HG02763 (cell line): ENCODE results near the gene UXT.
"Not testable (repeated sequence)": the region's sequence is repeated elsewhere in the genome, so short reads cannot be mapped to it uniquely, and the experiment has no call there.

ENCODE experiments used
- ATAC-seq: cut with Tn5 transposase; IDR thresholded peaks from one replicate; pipeline ENCODE4 v1.9.1; 2021; ENCODE audit warnings: mild to moderate bottlenecking, moderate library complexity; ENCODE audit not compliant: unreplicated experiment

UXT gene

GRCh38 chrX:47618923-47619485 is 40.0 kb downstream of the UXT start:
- ATAC-seq: no peak

- no peak for ATAC-seq
Observed at GRCh38 chrX:47614618-47615017, 44.4 kb downstream of the UXT start.

- ATAC-seq: no peak
Observed at GRCh38 chrX:47613082-47613481, 45.9 kb downstream of the UXT start.

DNA sequence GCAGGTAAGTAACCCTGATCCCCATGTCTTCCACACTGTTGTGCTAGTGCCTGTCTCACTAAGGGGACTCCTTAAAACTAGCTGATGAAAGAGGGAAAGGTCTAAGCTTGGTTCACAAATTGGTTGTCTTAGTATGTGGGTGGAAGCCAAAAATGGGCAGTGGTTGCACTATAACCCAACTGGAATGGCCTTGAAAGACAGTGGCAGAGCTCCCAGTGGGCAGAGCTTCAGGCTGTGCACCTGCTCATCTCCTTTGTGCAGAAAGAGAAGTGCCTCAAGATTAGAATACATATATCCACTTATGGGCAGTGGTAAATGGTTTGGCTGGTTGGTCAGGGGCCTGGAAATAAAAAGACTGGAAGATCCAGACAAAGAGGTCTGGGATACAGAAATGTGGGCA is 46.6 kb downstream of the UXT start:
- no peak for ATAC-seq

- ATAC-seq: no peak
Observed at GRCh38 chrX:47611926-47612325, 47.1 kb downstream of the UXT start.

- no peak for ATAC-seq
Observed at GRCh38 chrX:47611489-47611888, 47.5 kb downstream of the UXT start.

- ATAC-seq: no peak
Observed at GRCh38 chrX:47610511-47610910, 48.5 kb downstream of the UXT start.

GRCh38 chrX:47608130-47608810 is 50.7 kb downstream of the UXT start:
- no peak for ATAC-seq

DNA sequence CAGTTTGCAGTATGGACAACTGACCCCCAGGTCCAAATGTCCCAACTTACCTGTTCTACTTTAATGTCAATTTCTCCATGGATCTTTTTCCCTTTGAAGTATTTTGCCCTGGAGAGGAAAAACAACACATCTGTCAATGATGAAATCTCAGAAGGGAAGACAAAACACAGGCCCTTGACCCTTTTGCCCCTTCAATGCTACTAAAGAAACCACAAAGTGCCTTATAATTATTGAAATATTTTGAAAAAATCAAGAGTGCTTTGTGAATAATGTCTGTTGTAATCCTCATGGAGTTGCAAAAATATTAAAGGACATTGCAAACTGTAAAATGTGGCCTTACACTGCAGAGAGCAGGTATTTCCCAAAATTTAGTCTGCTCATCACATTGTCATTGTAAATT is 51.9 kb downstream of the UXT start:
- ATAC-seq: no peak

GRCh38 chrX:47605024-47605423 is 54.0 kb downstream of the UXT start:
- ATAC-seq: no peak

- ATAC-seq: not testable (repeated sequence)
Observed at GRCh38 chrX:47603125-47603524, 55.9 kb downstream of the UXT start.
